GM20431 (cell line): Measurements from ENCODE around the gene DYRK1A.

Source experiments
- in situ Hi-C: fragments of 300-500 bp; cut with MseI, MboI; formaldehyde crosslinking; loops from one replicate; pipeline ENCODE4 v1.15.0; 2020; ENCODE audit warnings: low sequenced_read_pairs; ENCODE audit not compliant: unreplicated experiment

The DYRK1A gene

GRCh38 chr21:37383086-37383485 lies 16.5 kb downstream of the DYRK1A start:
- in situ Hi-C loops = no loop called here

GRCh38 chr21:37383784-37384311 lies 17.3 kb downstream of the DYRK1A start:
- in situ Hi-C loops = no loop called here

GRCh38 chr21:37384416-37384815 lies 17.8 kb downstream of the DYRK1A start:
- in situ Hi-C loops = no loop called here

GRCh38 chr21:37385179-37385765 lies 18.7 kb downstream of the DYRK1A start:
- in situ Hi-C loops = no loop called here

GRCh38 chr21:37386151-37386550 lies 19.6 kb downstream of the DYRK1A start:
- in situ Hi-C loops = no loop called here

GRCh38 chr21:37389456-37389855 lies 22.9 kb downstream of the DYRK1A start:
- in situ Hi-C loops = no loop called here

GRCh38 chr21:37391666-37392065 lies 25.1 kb downstream of the DYRK1A start:
- in situ Hi-C loops = no loop called here

GRCh38 chr21:37392441-37392840 lies 25.9 kb downstream of the DYRK1A start:
- in situ Hi-C loops = no loop called here

- in situ Hi-C loops = no loop called here
These were observed 26.5 kb downstream of the DYRK1A start for GRCh38 chr21:37393030-37393429.

- in situ Hi-C loops = no loop called here
These were observed 27.2 kb downstream of the DYRK1A start for GRCh38 chr21:37393786-37394185.

- in situ Hi-C loops = no loop called here
These were observed 29.4 kb downstream of the DYRK1A start for GRCh38 chr21:37395961-37396360.

- in situ Hi-C loops = no loop called here
These were observed 30.3 kb downstream of the DYRK1A start for GRCh38 chr21:37396855-37397254.

GRCh38 chr21:37398697-37399096 lies 32.1 kb downstream of the DYRK1A start:
- in situ Hi-C loops = no loop called here

GRCh38 chr21:37402251-37402867 lies 35.8 kb downstream of the DYRK1A start:
- in situ Hi-C loops = no loop called here

- in situ Hi-C loops = no loop called here
These were observed 39.1 kb downstream of the DYRK1A start for GRCh38 chr21:37405629-37406028.

GRCh38 chr21:37407719-37408420 lies 41.3 kb downstream of the DYRK1A start:
- in situ Hi-C loops = no loop called here

- in situ Hi-C loops = no loop called here
These were observed 42.1 kb downstream of the DYRK1A start for GRCh38 chr21:37408464-37409193.

- in situ Hi-C loops = no loop called here
These were observed 44.1 kb downstream of the DYRK1A start for GRCh38 chr21:37410639-37411038.

- in situ Hi-C loops = no loop called here
These were observed 46.2 kb downstream of the DYRK1A start for GRCh38 chr21:37412603-37413360.
